C4-2B (cell line): ENCODE results near the gene FBXO17.
"Not testable (repeated sequence)": the region's sequence is repeated elsewhere in the genome, so short reads cannot be mapped to it uniquely, and the experiment has no call there.

ENCODE experiments used
- ZFX ChIP-seq: fragments of 450-650 bp; IDR thresholded peaks from 2 replicates; pipeline ENCODE4 v1.6.1; 2017
- TF ChIP-seq, protein P1 (sequence below): fragments of 450-650 bp; conservative IDR thresholded peaks from 2 replicates; pipeline ENCODE4 v1.5.1; 2017; ENCODE audit warnings: mild to moderate bottlenecking

DNA sequence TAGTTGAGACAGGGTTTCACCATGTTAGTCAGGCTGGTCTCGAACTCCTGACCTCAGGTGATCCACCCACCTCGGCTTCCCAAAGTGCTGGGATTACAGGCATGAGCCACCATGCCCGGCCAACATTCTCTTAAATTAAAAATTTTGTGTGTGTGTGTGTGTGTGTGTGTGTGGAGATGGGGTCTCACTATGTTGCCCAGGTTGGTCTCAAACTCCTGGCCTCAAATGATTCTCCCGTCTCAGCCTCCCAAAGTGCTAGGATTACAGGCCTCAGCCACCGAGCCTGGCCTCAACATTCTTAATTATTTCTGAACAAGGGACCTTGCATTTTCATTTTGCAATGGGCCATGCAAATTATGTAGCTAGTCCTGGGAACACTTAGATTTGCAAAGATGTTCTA, 9.4 kb downstream of the FBXO17 start:
- TF ChIP-seq, protein P1, sequence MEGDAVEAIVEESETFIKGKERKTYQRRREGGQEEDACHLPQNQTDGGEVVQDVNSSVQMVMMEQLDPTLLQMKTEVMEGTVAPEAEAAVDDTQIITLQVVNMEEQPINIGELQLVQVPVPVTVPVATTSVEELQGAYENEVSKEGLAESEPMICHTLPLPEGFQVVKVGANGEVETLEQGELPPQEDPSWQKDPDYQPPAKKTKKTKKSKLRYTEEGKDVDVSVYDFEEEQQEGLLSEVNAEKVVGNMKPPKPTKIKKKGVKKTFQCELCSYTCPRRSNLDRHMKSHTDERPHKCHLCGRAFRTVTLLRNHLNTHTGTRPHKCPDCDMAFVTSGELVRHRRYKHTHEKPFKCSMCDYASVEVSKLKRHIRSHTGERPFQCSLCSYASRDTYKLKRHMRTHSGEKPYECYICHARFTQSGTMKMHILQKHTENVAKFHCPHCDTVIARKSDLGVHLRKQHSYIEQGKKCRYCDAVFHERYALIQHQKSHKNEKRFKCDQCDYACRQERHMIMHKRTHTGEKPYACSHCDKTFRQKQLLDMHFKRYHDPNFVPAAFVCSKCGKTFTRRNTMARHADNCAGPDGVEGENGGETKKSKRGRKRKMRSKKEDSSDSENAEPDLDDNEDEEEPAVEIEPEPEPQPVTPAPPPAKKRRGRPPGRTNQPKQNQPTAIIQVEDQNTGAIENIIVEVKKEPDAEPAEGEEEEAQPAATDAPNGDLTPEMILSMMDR, result not testable (repeated sequence)
- TF ChIP-seq ZFX, result not testable (repeated sequence)
